GM19324 (cell line): ENCODE data around the gene SCML1.

Experiments
- ATAC-seq: cut with Tn5 transposase; IDR thresholded peaks from one replicate; pipeline ENCODE4 v1.9.1; 2021; ENCODE audit warnings: mild to moderate bottlenecking, moderate library complexity; ENCODE audit not compliant: unreplicated experiment, low FRiP score

SCML1 gene, protein sequence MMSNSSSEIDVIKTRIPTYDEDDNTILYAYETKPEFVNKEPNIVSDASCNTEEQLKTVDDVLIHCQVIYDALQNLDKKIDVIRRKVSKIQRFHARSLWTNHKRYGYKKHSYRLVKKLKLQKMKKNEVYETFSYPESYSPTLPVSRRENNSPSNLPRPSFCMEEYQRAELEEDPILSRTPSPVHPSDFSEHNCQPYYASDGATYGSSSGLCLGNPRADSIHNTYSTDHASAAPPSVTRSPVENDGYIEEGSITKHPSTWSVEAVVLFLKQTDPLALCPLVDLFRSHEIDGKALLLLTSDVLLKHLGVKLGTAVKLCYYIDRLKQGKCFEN

DNA sequence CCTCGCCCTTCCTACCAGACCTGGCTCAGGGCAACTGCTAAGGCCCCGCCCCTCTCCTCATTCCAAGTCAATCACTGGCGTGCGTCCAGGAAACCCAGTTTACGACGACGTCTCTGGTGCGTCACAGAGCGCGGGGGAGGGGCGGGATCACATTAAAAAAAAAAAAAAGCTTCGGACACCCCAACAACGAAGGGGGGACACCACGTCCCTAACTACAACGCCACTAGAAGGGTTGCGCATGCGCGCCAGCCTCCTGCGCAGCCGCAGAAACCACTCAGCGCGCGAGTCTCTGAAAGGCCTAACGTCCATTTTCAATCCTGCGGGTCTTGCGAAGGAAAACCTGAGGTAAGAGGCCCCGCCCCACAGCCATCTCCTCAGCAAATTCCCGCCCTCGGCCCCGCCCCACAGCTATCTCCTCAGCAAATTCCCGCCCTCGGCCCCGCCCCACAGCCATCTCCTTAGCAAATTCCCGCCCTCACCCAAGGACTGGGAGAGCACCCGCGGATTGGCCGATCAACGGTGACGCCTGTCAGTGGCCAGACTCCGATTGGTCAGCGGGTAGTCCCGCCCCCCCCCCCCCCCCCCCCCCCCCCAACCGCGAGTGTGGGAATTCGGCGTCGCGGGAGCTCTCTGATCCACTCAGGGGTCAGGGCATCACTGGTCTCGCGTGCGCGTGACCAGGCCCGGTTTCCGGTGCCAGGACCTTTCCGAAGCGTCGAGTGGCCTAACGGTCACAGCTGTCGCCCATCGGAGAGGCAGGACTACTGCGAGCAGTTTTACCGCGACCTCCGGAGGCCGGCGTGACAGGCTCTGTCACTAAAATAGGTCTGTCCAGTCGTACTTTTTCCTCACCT, at the start of gene SCML1:
Gene SCML1 (plus strand): TSS at position 638 of the 854 bp plus-strand sequence. CDS start 6,694 bp downstream, outside the sequence.
- peak; percentile 83 for ATAC-seq

DNA sequence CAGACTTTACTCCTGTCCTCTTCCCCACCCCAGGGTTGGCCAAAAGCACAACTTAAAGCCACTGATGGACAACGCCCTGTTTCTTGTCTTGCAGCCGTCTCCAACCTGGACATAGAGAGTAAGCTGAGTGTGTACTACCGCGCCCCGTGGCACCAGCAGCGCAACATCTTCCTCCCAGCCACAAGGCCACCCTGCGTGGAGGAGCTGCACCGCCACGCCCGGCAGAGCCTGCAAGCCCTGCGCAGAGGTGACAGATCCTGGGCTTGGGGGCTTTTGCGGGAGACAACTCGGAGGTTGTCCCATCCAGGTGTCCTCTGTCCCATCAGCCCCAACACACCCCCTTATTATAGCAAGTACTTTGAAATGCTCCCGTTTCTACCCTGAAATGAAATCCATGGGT, 49.6 kb upstream of the SCML1 start:
- no peak for ATAC-seq

DNA sequence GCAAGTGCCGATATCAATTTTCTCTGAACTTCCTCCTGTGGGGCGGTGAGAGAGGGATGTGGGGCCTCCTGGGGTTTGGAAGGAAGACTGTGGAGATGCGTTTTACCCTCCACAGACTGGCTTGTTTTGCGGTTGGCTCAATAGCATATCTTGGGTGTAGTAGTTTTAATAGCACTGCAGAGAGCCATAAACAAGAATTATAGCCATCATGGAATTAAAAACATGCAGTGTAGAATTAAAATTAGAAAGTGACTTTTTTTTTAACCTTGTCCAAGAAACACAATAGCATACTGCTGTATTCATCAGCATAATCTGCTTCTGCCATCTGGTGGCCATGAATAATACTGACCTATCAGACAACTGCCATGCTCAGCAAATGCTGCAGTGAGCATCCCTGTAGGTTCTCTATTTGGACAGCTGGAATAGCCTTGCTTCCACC, 47.3 kb upstream of the SCML1 start:
- ATAC-seq: peak; percentile 84

DNA sequence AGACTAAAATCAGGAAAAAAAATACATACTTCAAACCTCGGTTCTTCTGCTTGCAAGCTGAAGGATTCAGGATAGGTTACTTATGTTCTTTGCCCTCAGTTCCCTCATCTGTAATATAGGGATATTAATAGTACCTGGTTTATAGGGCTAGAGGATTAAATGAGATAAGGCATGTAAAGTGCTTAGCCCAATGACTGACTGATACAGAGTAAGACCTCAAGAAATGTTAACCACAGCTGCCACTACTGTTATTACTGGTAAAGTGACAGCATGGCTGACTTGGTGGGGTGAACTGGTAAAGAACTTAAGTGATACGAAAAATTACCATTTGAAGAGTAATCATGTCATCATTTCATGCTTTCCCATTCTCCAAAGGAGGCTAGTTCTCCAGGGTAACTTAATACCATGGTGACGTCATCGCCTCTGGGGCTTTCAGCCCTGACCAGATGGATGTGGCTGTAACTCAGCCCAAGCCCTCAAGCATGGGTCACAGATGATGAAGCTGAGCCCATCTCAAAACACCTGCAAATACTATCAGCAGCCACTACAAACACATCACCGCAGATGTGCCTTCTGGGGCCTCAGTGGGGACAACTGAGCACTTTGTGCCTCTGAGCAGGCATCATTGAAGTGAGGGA, 44.5 kb upstream of the SCML1 start:
- no peak for ATAC-seq

DNA sequence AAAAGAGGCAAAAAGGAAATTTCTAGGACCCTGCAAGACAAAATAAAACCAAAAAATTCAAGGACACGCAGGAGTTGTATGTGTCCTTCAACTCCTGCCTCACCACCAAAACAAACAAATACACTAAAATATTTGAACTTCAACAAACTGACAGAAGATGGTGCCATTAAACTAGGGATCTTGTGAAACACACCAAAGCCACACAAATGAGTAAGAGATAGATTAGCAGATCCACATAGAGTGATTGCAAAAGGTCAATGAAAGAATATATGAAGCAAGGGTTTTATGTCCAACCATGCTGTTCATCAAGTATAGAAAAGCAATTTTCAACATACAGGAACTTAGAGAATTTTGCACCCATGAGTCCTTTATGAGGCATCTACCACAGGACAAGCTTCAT, 40.1 kb upstream of the SCML1 start:
- no peak for ATAC-seq

DNA sequence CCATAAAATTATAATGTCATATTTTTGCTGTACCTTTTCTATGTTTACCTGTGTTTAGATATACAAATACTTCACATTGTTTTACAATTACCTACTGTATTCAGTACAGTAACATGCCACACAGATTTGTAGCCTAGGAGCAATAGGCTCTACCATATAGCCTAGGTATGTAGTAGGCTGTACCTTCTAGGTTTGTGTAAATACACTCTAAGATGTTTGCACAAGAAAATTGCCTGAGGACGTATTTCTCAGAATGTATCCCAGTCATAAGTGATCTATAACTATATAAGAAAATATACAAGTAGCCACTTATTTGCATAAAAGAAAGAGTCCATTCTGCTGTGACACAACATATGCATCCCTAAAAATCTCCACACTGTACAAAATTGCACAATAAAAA, 36.3 kb upstream of the SCML1 start:
- ATAC-seq: no peak

DNA sequence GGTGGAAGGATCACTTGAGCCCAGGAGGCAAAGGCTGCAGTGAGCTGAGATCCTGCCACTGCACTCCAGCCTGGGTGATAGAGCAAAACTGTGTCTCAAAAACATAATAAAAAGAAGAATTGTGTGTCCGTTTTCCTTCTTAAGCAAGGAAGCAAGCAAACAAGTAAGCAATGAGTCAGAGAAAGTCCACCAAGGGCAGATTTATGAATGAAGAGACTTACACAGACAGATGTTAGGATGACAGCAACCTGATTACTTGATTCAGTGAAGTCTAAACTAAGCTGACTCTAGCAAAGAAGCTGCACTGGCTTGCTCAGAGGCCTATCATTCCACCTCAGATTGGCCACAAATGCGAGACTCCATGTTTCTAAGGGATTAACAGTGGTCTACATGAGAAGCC, 34.1 kb upstream of the SCML1 start:
- no peak for ATAC-seq

DNA sequence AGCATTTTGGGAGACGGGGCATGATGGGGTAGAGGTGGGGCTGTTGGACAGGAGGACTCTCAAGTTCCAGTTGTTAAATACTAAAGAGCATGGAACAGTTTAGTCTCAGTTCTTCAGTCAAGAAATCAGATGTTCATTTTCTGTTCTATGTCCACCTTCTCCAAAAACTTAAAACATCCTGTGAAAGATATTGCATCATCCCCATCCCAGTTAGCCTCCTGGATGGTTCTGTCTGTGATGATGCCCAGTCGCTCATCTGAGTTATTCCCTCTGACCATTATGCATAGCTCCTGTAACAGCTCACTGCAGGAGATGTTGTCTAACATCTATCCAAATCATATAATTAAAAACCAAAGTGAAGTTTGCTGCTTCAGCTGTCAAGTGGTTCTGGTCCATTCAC, 32.1 kb upstream of the SCML1 start:
- ATAC-seq: no peak

DNA sequence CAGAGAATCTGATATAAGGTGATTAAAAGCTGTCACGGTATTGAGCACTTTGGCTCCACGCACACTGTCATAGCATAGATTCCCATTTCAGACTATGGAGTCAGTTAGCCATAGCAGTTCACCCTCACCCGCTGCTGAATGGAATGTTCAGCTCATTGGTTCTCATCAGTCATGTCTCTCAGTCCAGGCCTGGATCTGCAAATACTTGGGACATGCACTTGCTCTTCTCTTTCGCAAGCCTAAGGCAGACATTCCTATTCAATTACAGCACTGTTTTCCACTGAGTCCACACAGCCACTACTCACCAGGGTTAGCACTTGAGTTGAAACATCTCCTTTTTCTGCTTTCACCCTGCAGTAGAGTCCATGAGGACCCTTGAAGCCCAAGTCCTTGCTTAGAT, 30.6 kb upstream of the SCML1 start:
- no peak for ATAC-seq

DNA sequence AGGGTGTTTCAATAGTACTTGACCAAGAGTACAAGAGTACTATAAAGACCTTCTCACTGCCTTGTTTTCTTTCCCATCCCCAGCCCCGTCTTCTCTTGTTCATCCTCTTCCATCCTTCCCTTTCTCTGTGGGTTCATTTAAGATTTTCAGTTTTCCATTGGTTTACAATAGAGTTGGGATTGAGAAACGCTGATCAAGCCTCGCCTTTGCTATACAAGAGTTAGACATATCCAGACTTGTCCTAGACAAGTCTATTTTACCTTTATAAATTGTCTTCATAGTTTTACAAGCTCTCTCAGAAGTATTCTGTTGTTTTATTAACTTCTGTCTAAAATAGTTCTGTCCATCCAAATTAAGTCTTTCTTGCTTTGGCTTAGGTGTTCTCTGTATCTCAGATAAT, 29.6 kb upstream of the SCML1 start:
- no peak for ATAC-seq

DNA sequence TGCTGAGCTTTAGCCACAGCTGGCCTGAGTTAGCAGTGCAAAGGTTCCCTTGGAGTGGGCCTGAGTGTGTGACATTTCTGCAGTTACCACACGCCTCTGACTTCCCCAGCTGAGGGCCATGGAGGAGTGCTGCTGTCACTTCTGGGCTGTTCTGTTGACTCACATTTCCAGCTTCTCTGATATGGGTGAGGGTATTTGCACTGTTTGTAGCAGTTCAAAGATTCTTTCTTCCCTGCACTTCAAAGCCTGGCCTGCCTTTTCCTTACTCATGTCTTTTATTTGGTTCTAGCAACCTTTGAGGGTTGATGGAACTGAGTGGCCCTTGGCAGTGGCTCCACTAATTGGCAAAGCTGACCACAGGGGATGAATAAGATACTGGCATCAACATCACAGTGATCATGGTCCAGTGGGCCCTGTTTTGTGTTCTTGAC, 26.4 kb upstream of the SCML1 start:
- ATAC-seq: no peak

DNA sequence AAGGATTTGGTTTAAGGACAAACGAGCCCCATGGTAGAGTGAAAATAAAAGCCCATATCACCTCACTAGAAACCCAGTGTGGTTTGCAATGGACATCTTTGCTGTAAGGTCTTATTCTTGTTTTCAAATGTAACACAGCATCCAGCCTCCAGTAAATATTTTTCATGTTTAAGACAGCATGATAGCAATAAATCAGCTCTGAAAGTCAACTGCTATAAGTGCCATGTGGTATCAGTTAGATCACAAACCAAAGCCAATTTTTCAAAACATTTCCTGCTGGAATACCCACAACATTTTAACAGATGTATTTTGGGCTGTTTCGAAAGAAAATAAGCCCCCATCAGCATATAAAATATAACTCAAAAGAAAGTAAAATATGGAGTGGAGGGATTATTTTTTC, 24.0 kb upstream of the SCML1 start:
- no peak for ATAC-seq

DNA sequence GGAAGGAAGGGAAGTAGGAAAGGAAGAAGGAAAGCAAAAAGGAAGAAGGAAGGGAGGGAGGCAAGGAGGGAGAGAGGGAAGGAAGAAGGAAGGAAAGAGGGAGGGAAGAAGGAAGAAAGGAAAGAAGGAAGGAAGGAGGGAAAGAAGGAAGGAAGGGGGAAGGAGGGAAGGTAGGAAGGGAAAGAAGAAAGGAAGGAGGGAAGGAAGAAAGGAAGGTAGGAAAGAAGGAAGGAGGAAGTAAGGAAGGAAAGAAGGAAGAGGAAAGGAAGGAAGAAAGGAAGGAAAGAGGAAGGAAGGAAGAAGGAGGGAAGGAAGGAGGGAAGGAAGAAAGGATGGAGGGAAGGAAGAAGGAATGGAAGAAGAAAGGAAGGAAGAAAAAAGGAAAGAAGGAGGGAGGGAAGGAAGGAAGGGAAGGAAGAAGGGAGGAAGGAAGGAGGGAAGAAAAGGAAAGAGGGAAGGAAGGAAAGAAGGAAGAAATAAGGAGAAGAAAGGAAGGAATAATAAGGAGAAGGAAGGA, 18.6 kb upstream of the SCML1 start:
- no peak for ATAC-seq

DNA sequence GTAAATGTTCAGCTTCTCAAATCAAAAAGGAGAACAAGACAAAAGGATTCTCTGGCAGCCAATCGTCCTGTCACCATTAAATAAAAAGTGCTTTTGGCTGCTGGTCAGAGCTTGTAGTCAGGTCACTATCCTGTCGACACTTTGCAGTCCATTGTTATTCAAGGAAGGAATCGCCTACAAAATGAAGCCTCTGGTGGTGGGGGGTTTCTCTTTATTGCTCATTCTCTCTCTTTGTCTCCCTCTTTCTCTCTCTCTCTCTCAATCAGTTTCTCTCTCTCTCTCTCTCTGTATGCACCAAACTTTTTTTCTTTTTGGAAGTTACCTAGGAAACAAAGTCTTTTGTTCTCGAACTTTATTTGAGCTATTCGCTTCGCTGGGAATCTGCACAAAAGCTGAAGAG, 17.6 kb upstream of the SCML1 start:
- ATAC-seq: no peak

DNA sequence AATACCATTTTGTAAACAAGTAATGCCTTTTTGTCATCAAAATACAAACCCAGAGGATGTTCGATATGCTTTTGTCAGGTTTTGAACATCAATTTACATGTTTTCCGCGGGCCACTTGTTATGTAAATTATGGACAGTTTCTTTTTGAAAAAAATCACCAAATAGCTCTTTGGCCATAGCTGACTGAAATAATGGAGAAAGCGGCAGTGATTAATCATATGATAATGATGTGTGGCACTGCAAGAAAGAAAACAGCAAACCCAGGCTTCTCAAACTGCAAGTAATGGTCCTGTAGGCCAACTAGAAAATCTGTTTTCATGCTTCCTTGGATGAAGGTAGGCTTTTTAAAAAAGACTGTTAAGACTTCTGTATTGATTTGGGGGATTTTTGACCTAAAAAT, 15.6 kb upstream of the SCML1 start:
- no peak for ATAC-seq

DNA sequence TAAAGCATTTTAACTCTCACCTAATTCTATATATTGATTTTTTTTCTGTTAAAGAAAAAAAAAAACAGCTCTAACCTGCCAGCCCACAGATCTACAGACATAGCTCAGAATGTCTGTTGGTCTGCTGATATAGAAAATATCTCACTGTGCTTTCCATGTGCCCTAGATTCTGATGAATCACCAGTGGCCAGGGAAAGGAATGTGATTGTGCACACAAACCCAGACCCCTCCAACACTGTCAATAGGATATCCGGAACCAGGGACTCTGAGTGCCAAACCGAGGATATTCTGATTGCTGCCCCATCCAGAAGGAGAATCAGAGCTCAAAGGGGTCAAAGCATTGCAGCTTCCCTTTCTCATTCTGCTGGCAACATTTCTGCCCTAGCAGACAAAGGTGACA, 12.1 kb upstream of the SCML1 start:
- ATAC-seq: no peak

DNA sequence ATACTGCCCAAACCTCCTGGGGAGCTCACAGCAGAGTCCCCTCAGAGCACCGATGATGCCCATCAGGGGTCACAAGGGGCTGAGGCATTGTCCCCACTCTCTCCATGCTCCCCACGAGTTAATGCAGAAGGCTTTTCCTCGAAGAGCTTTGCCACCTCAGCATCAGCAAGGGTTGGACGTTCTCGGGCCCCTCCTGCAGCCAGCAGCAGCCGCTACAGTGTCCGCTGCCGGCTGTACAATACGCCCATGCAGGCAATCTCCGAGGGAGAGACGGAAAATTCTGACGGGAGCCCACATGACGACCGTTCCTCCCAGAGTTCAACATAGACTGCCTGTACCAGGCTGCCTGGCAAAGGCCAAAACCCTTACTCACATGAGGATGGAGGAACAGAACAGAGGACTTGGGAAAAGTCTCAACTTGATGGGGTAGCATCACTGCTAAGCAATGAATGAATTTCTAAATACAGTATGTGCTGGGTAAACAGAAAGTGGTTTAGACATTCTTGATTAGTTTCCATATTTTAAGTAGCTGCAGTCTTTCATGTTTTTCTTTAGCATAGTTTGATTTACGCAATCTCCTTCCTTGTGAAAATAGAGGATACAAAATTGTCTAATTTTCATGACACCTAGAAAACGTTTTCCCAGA, 5.0 kb upstream of the SCML1 start:
- no peak for ATAC-seq

DNA sequence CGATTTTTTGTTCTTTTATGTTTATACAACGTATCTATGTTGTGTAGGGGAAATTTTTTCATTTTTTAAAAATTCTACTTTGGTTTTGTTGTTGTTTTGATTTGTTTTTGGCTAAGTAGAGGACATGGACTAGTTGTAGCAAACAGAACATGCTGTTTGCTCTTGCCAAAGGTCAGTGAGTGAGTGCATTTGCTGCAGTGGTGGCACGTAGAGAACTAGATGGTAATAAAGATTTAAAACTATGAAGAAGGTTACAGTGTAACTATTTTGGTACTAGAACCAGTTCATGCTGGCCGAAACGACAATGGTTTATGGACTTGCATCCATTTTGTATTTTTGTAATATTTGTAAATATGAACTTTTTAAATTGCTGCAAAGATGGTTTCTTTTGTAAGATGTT, 1.9 kb upstream of the SCML1 start:
- ATAC-seq: no peak

DNA sequence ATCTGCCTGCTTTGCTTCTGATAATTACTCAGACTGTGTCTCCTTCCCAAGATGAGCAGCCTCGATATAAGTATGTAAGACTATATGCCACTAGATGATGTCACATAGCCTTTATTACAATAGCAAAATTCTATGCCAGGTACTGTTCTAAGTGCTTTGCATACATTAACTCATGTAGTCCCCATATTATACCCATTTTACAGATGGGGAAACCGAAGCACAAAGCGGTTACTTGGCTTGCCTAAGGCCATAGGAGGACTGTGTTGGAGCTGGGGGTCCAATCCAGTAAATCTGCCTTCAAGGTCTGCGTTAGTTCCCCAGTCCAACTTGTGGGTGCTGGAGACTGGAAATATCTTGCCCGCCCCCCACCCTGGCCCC, 826 bp upstream of the SCML1 start:
- no peak for ATAC-seq

DNA sequence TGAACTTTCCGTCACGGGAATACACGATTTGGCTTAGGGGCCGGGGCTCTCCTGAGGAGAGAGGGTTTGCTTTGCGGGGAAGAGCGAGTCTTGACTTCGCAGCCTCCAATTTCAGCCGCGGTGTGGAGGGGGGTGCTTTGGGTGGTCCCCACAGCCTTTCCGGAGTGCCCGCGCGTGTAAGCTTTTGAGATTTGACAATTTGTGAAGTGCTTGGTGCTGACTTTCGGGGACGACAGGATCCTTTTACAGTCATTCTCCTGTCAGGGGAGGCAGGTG, 355 bp downstream of the SCML1 start:
- no peak for ATAC-seq
